Esophagus squamous epithelium (tissue), 4 donors: Measurements from ENCODE around the gene EPN2.

Experiments used
- CTCF ChIP-seq, 6 experiments: fragments of 450-650 bp in 4 of 6; fragments of 200-600 bp in 2 of 6; sonication (generic) in 2 of 6; IDR thresholded peaks; one replicate each; pipeline ENCODE4 v1.5.1; 2016 to 2019; ENCODE audit warnings: antibody characterized with exemption in 6 of 6, mild to moderate bottlenecking in 4 of 6, moderate library complexity in 4 of 6
- POLR2A ChIP-seq, 4 donors: fragments of 450-650 bp; IDR thresholded peaks; one replicate each; pipeline ENCODE4 v1.6.1; 2017; ENCODE audit warnings: antibody characterized with exemption in 4 of 4, mild to moderate bottlenecking in 4 of 4, moderate library complexity in 3 of 4

- TF ChIP-seq POLR2A (IDR thresholded peaks at IDR 0.05), result no peak
- TF ChIP-seq CTCF (IDR thresholded peaks at IDR 0.05), result no peak
These were observed 77.9 kb downstream of the EPN2 start for GRCh38 chr17:19315104-19315503.
